Glomerular visceral epithelial cell (primary cell): ENCODE data around the gene SMARCB1.
A peak's percentile ranks its signal among the peaks of the same experiment; 100 is the strongest.
"Not testable (repeated sequence)": the region's sequence is repeated elsewhere in the genome, so short reads cannot be mapped to it uniquely, and the experiment has no call there.

Experiments used
- DNase-seq: peaks from one replicate; pipeline ENCODE4 v3.0.0-alpha.2; 2016; ENCODE audit errors: extremely low spot score

Gene SMARCB1

GRCh38 chr22:23846081-23846469 is 59.3 kb downstream of the SMARCB1 start:
- DNase-seq: no peak

- no peak for DNase-seq
Measured at GRCh38 chr22:23847310-23847920, 60.6 kb downstream of the SMARCB1 start.

- no peak for DNase-seq
Measured at GRCh38 chr22:23847991-23848864, 61.5 kb downstream of the SMARCB1 start.

GRCh38 chr22:23849009-23850006 is 62.5 kb downstream of the SMARCB1 start:
- peak; percentile 77 for DNase-seq

- DNase-seq: no peak
Measured at GRCh38 chr22:23850136-23850611, 63.4 kb downstream of the SMARCB1 start.

- DNase-seq: peak; percentile 87
Measured at GRCh38 chr22:23856721-23857605, 70.2 kb downstream of the SMARCB1 start.

GRCh38 chr22:23857606-23858483 is 71.1 kb downstream of the SMARCB1 start, which contains the start of gene SLC2A11:
SLC2A11 (plus strand) TSS chr22:23857875; CDS start chr22:23858000, 125 bp downstream.
- peak; percentile 97 for DNase-seq

GRCh38 chr22:23858484-23858815 is 71.7 kb downstream of the SMARCB1 start:
- DNase-seq: no peak

- no peak for DNase-seq
Measured at GRCh38 chr22:23859201-23859600, 72.4 kb downstream of the SMARCB1 start.

- not testable (repeated sequence) for DNase-seq
Measured at GRCh38 chr22:23860187-23860586, 73.4 kb downstream of the SMARCB1 start.

GRCh38 chr22:23862103-23862502 is 75.3 kb downstream of the SMARCB1 start:
- peak; percentile 46 for DNase-seq

- not testable (repeated sequence) for DNase-seq
Measured at GRCh38 chr22:23864499-23865154, 77.9 kb downstream of the SMARCB1 start.

- no peak for DNase-seq
Measured at GRCh38 chr22:23868580-23868979, 81.8 kb downstream of the SMARCB1 start.

GRCh38 chr22:23874871-23875270 is 88.1 kb downstream of the SMARCB1 start:
- no peak for DNase-seq

GRCh38 chr22:23875801-23876200 is 89.0 kb downstream of the SMARCB1 start:
- DNase-seq: no peak

- no peak for DNase-seq
Measured at GRCh38 chr22:23877566-23877965, 90.8 kb downstream of the SMARCB1 start.

GRCh38 chr22:23878219-23878618 is 91.5 kb downstream of the SMARCB1 start:
- no peak for DNase-seq

- DNase-seq: no peak
Measured at GRCh38 chr22:23882370-23882769, 95.6 kb downstream of the SMARCB1 start.

- no peak for DNase-seq
Measured at GRCh38 chr22:23883658-23884057, 96.9 kb downstream of the SMARCB1 start.
